Amniotic epithelial cell (primary cell): ENCODE measurements around the gene SF1.

ENCODE experiments used
- DNase-seq: peaks from one replicate; pipeline ENCODE4 v3.0.0-alpha.2; 2010; ENCODE audit warnings: low read depth

Gene SF1

DNA sequence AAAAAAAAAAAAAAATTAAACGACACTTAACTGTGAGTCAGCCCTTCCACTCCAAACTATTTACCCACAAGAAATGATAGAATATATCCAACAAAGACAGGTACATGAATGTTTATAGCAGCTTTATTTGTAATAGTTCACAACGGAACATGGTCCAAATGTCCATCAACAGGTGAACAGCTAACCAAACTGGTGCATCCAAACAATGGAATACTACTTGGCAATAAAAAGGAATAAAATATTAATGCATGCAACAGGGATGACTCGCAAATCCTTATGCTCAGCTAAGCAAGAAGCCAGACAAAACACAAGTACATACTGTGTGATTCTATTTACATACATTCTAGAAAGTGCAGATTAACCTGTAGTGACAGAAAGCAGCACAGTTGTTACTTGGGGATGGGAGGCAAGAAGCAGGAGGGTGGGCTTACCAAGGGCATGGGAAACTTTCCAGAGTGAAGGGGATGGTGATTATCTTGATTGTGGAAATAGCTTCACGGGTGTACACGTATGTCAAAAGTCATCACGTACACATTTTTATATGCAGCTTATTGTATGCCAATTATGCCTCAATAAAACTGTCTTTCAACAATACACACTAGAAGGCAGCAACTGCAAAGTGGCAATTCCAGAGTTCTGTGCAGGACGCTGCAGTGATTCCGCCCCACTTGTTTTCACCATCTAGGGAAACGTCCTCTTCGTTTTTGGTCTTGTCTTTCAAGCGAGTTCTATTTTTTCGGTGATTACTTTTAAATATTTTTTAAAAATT is 6.7 kb upstream of the SF1 start:
- DNase-seq, result no peak

DNA sequence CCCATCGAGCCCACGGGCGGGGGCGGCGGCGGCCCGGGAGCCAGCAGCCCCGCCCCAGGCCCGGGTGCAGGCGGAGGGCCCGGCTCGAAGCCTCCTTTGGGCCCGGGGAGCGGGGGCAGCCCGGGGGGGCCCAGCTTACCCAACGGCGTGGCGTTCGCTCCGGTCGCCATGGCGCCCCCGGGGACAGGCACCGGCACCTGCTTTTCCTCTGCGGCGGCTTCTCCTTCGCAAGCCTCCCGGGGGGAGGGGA is 194 bp downstream of the SF1 start:
- no peak for DNase-seq

DNA sequence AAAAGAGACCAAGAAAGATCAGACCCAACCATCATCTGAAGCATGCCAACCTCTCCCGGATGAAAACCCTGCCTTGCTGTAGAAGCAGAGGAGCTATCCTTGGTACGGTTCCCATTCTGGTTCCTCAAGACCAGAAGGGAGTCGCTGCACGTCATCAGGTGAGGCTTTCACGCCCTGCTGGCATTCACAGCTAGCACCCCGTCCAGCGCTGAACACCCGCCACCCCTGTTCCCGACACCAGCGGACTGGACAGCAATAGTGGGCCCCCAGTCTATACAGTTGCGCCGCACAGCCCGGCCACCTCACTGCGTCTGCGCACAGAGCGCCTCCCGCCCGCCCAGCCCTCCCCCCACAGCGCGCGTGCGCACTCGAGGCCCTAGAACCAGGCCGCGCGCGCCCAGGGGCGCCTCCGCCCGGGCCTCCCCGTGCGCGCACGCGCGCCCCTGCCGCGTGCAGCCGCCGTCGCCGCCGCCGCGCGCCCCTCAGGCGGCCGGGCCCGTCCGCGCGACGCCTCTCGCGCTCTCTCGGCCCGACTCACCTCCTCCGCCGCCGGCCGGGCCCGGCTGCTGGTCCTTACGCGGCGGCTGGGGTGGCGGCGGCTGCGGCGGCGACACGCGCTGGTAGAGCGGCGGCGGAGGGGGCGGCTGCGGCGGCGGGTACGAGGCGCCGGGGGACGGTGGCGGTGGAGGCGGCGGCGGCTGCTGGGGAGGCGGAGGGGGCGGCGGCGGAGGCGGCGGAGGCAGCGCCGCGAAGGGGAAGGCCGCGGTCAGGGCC is 706 bp downstream of the SF1 start:
- peak; percentile 80 for DNase-seq

DNA sequence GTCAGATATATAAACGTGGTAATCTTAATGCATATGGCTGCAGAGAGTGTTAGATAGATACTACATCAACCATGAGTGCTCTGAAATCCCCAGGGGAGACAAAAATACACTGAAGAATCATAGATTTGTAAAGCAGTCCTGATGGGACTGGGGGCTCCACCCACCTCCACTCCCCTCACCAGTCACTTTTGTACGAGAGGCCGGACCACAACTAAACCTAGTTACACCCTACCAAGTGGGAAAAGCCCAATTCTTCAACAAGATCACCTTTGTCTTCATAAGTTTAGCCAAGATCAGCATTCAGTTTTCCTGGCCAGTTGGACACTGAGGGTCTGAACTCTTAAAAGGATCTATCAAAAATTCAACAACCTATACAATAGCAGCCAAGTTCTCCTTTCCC is 1.5 kb downstream of the SF1 start:
- DNase-seq, result no peak

DNA sequence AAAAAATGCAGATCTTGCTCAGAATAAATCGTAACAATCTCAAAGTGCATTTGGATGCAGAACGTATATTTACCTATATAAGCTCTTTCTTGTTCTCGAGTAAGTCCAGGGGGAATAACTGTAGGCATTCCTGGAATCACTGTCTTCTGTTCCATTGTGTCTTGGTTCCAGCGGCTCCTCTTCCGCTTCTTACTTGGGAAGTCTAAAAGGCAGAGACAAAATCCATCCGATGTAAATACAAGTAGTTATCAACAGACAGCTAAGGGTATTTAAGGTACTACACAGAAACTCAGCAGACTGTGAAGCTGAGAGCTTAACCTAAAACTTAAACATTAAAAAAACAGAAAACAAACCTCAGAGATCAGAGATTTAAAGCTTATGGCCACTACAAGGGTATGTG is 1.9 kb downstream of the SF1 start:
- no peak for DNase-seq

DNA sequence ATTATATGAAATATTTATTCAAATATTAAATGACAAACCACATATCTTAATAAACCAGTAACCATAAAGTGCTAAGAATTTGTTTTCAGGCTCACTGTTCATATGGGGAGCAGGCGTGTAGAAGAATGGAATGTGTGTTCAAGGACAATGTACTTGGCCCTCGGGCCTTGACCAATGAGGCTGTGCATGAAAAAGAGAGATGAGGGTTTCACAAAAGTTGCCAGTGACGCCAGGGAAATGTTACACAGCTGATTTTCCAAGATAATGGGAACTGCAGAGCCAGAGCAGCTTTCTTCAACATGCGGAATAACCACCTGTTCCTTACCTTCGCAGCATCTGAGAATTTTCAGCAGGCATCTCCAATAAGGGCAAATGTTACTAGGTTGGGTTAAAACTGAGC is 4.2 kb downstream of the SF1 start:
- no peak for DNase-seq

DNA sequence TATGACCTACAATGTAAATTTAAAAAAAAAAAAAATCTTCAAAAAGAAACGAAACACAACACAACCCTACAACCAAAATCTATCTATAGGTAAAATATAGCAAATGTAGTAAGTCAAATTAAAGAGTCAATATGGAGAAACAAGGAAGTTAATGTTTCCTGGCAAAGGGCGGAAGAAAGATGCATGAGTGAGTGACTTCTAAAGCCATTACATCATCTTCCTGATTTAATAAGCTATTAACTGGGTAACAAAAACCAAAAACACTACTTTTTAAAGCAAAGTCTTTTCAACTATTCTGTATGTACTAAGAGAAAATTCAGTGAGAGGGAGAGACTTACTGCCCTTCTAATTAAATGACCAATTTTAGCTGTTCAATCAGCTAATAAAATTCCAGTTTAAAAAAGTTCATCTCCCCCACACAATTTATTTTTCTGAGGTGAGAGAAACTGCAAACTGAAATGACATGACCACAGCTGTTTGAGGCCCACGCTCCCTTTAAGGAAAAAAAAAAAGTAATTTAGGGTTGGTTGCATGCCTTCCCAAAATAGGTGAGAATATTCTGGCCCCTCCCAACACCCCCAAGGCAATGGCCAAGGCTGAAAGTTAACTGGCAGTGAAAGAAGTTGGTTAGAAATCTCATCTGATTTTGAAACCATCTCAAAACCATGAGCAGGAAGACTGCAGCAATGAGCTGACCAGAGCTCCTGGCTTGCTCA is 5.9 kb downstream of the SF1 start:
- DNase-seq, result no peak

DNA sequence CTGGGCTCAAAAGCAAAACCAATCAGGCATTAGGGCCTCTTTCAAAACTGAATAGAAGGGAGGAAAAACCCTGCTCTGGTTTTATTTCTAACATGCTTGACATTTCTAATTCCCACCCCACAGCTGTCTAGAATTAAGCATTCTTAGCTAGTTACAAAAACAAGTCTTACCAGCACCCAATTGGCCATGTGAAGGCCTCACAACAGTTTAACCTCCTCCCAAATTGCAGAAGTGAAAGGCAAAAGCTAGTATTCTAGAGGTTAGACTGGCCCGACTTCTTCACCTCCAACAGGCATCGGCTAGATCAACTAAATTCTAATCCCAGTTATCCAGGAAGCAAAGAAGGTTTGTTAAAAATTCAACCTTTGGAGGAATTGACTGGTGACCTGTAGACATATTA is 6.5 kb downstream of the SF1 start:
- DNase-seq, result no peak

DNA sequence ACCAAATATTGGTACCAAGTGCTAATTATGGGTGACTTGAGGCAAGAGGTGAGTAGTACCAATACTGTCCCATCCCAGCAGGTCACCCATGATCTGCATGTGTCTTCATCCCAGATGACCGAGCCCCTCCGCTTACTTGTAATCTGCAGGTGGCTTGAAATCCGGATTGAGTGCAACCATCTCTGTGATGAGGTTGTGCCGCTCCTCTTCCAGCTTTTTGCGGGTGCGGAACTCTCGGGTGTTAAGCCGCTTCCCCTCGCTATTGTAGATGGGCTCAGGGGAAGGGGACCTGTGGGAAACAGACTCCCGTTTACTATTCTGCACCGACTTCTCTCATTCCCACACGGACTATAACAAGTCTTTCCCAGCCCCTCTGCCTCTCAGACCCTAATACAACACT is 8.2 kb downstream of the SF1 start:
- DNase-seq, result no peak

DNA sequence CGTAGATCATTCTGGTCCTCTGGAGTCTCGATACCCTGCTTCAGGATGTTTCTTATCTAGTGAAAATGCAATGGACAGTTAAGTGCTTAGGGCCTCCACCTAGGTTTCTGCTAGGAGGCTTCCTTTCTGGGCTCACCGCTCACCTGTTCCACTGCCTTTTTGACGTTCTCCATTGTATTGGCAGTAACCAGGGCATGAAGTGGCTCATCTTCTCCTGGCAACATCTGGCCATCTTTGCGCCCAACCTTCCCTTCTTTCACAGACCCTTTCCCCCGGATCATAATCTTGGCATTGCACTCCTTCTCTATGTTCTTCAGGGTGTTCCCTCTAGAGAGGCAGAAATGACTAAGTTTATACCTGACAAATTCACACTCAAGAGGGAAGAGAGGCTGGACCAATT is 9.1 kb downstream of the SF1 start:
- DNase-seq, result no peak

DNA sequence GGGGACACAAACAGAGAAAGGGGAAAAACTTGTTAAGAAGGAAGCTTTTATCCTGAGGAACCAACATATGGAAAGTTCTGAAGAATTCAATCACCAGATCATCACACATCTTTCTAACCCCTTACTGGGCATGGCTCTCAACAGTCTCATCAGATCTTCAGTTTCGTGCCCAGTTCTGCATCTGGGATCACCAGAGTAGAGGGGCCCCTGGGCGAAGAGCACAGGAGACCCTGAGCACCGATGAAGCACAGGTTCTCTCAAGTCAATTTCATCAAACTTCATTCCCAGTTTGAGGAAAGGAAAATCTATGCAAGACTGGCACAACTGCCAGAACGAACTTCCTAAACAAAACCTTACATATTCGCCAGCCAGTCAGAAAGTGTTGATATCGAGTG is 10.0 kb downstream of the SF1 start:
- no peak for DNase-seq

DNA sequence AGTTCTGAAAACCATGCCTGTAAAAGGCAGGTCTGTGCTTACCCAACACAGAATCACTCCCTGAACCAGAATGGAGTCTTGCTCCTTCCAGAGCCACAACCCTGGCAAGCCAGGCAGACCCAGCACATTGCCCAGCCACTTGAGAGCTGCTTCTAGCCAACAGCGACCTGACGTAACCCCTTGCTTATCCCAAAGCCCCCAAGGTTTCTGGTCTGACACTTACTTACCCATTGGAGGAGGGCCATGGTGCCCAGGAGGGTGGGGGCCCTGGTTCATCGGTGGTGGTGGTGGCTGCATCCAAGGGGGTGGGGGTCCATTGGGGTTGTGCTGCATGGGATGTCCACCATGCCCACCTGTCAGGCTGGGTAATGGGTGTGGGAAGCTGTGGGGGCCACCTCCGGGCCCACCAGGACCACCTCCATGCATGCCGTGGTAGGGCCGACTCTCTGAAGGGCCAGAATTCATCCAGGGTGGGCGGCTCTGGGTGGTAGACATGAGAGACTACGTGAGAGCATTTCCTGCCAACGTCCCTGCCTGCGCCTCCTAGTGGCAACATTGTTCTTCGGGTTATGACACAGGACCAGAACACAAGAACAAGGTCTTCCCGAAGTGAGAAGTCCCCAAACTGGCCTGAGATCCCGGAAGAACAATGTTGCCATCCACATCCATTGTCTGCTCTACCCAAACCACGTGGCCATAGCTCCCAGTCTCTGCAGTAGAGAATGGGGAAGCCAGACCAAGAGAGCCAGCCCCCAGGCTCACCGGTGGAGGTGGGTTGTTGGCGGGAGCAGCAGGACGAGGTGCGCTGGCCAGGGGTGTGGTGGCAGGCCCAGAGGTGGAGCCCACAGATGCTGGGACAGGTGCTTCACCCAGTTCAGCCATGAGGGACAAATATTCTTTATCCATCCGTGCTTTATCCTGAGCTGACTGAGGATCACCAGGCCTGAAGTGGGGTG is 10.7 kb downstream of the SF1 start:
- peak; percentile 52 for DNase-seq

DNA sequence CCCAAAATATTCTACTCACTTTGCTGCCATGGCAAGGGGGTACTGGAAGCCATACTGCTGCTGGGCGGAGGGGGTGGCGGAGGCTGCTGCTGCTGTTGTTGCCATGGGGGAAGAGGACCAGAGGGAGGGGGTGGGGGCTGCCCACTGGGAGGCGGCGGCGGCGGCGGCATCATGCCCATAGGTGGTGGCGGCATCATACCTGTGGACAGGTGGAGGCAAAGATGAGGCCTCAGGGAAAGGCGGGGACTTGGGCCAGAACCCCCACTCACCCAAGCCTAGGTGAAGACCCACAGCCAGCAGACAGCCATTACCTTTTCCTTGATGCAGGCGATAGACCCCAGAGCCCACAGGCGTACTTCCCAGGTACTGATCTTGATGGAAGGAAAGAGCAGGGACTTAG is 11.5 kb downstream of the SF1 start:
- DNase-seq, result no peak

DNA sequence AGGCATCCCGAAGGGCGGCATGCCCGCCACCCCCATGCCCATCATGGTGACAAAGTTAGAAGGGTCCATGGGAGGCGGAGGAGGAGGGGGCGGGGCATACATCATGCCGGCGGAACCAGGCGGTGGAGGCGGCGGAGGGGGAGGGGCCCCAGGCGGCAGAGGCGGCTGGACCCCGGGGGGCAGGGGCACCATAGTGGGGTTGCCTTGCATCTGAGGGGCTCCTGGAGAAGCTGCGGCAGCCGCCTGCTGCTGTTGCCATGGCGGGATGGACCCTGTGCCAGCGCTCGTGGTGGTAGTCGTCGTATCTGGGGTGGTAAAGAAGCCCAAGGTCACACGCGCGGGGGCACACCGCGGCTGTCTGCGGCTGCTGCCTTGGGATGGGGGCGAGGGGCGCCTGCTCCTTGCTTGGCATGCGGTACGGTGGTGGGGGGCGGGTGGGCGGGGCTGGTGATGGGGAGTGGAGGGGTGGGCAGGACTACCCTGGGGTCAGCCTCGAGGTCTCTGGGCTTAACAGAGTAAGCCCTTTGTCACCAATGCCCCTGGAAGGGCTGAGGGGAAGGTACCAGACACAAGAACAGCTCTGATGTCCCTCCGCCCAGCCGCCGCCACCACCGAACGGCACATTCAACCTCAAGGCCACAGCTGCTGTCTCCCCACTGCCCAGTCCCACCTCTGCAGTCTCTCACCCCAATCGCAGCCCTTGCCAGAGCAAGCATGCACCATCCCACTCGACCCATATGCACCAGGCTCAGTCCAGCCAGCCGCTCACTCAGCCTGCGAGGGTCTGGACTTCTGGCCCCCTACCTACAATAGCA is 12.3 kb downstream of the SF1 start:
- no peak for DNase-seq

DNA sequence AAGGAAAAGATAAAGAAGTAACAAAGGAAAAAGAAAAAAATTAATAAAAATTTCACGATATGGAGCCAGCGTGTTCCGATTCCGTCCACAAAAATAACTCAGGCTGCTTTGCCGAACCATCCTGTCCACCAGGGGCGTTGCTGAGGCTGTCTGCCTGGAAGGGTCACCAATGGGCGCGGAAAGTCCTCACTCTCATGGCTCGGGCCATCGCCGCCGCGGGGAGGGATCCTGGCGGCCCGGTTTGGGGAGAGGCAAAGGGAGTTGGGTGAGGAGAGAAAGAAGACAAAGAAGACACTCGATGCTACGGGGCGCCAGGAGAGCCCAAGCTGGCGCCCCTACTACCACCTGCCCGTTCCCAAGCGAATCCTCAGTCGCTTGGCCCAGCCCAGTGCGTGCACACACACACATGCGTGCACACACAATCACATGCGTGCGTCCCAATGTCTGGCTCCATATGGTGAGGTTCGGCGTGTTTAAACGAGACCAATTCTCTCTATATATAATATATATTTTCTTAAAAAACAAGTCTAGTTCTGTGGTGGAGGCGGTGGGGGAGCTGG is 13.0 kb downstream of the SF1 start:
- no peak for DNase-seq

DNA sequence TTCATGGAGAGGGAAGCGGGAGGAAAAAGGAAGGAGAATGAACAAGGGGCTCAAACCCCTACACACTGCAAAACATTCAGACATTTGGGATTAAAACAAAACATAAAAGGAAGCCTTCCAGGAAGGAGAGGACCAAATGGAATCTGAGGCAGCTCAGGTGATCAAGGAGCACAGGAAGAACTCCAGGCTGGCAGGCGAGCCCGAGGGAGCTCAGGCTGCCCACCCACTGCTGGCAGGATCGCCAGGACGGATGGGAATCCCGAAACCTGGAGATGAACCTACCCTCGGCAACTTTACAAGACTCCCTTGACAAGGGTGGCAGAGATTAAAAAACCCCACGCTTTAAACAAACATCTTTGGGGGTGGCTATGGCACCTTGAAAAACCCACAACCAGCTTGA is 13.6 kb downstream of the SF1 start:
- DNase-seq, result no peak

DNA sequence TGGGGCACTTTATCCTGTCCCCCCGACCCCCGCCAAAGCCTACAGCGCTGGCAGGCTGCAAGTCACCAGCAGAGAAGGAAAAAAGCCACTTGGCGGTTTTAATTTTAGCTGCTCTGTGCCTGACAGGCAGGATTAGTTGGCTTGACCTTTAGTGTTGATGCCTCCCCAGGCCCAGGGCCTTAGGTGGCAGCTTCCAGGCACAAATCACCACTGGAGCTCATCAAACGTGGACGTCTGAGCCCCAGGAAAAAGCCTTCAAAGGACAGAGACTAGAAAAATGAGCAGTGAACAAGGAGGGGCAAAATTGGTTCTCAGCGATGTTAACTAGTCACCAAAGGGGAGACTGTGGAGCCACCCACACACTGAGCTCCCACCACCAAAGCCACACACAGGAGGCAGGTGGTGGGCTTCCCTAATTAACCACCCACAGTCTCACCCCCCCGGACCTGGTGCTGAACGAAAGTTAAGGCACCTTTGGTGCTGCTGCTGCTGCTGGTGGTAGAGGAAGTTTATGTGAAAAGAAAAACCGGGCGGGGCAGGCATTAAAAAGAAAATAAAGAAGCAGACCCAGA is 14.2 kb downstream of the SF1 start:
- no peak for DNase-seq

DNA sequence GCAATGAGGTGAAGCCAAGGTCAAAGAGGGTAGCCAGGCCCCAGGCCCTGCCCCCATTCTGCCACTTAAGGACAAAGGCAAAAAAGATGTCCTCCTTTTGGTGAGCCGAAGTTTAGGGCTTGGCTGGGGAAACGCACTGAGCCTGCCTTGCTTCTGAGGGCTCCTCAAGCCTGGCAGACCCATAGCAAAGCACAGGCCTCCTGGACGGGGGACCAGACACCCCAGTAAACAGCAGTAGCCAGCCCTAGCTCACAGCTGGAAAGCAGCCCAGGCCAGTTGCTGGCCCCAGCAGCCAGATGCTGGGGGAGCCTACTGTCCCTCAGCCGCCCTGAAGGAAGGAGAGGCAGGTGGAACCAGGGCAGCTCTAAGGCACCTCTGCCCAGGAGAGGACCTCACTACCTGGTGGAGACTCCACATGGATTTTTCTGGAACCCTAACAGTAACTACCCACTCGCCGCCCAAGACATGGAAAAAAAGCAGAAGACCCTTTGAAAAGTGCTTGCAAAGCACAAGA is 14.8 kb downstream of the SF1 start:
- DNase-seq, result no peak

DNA sequence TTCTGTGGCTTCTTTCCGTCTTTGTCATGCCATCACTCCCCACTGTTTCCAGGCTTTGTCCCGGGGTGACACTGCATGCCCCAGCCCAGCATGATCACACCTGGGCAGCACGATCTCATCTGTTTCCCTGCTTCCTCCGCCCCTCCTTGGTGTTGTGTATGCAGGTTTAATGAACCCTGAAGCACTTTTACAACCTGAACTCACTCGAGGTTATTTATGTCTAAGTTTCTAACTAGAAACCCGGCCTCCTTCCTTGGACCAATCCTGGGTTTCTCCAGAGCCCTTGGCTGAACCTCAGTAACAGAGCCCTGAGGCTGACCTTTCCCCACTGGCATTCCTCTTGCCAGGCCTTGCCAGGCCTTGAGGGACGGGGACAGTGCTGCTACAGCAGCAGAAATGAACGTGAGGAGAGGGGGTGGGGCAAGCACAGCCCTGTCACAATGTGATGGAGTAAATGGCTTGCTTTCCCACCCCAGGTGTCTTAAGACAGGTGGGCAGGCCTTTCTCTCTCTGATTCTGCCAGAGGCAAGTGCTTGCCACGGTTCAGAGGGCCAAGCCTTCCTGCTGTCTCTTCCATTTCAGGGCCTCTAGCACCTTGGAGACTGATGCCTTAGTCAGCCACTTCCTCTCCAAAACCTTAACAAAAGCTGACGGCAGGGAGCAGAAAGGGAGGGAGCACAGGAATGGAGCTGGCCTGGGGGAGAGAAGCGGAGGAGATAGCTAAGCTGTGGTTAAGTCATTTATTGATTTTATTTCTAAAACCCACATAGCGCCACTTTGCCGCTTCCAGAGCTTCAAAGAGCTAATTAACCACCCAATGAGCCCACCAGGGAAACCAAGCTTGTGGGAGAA is 15.4 kb downstream of the SF1 start:
- DNase-seq, result peak; percentile 55

DNA sequence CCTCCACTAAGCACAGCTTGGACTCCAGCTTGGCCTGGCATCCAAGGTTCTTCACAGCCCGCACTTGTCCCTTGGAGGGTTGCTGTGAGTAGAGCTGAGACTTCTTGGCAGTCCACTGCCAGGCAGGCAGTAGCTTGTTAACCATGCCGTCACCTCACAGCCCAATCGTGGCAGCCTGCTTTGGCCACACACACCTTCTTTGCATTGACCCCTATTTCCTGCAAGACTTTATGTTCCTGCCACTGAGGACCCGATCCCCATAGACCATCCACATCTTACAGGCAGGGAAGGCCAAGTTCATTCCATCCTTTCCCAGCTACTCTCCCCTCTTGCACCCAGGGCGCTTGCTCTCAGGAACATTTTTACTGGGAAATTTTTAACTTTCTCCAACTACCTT is 16.1 kb downstream of the SF1 start:
- DNase-seq, result no peak
